Lower leg skin (tissue), 4 donors: ENCODE data around the gene PSME2. TPM values are rescaled to one million over a fixed set of nuclear protein-coding genes. Genes with fewer than 3 reads are reported as not detected.

Experiments
- DNase-seq, 2 donors: peaks; one replicate each; pipeline ENCODE4 v3.0.0-alpha.2; 2019; ENCODE audit warnings: low spot score in 2 of 2
- H3K4me3 ChIP-seq: fragments of 200-600 bp; sonication (generic); 2 replicates; pipeline ENCODE4 v1.5.1; 2017; ENCODE audit warnings: mild to moderate bottlenecking, low read depth; ENCODE audit not compliant: poor library complexity, severe bottlenecking
- CTCF ChIP-seq, 3 donors: fragments of 450-650 bp; IDR thresholded peaks; one replicate each; pipeline ENCODE4 v1.5.1; 2016; ENCODE audit warnings: antibody characterized with exemption in 3 of 3, mild to moderate bottlenecking in 3 of 3, moderate library complexity in 2 of 3
- POLR2A ChIP-seq, 2 donors: fragments of 450-650 bp; IDR thresholded peaks; one replicate each; pipeline ENCODE4 v1.6.1; 2016 to 2017; ENCODE audit warnings: antibody characterized with exemption in 2 of 2, mild to moderate bottlenecking in 1 of 2, moderate library complexity in 1 of 2
- WGBS, 2 donors: methylation state at CpG; one replicate each; pipeline ENCODE4 v1.1.5; 2018; 5-methylcytosine and 5-hydroxymethylcytosine counted together
- intact Hi-C: fragments of 100-400 bp; cut with DNase I; formaldehyde crosslinking; loops from one replicate; pipeline ENCODE4 v1.15.0; 2023; ENCODE audit warnings: low total_unique reads
- total RNA-seq, 4 donors: library from RNA; depleted of rRNA; stranded (reverse); fragments of >200 nt; gene quantifications; one replicate each; pipeline ENCODE4 v1.1.0, GENCODE V29; 2016

Gene PSME2
- total RNA-seq, 4 donors from 2014 or later = 23.2 to 50.2 (median 31.2) TPM

DNA sequence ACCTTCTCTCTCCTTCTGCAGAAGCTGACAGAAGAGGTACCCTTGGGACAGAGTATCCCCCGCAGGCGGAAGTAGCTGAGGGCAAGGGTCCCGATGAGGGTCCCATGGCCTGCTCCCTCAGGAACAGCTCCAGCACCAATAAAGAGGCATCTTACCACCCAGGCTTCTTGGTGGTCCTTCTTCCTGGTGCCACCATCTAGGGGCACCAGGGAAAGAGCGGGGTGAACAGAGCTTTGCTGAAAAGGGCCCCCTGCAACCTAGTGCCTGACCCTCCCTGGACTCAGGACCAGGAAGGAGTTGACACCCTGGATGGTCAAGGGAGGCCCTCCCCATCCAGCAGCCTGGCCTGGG, 14.1 kb upstream of the PSME2 start:
- no peak for DNase-seq
- TF ChIP-seq POLR2A (IDR thresholded peaks at IDR 0.05) (no peak), CTCF (IDR thresholded peaks at IDR 0.05) (no peak)
- intact Hi-C loops = no loop called here
- WGBS, 2 donors = 93 to 94% methylated on average over 4 of the region's 4 CpGs
- no peak overlapping the region for H3K4me3 ChIP-seq

GRCh38 chr14:24159777-24160498, 13.5 kb upstream of the PSME2 start:
- TF ChIP-seq POLR2A (IDR thresholded peaks at IDR 0.05) = no peak
- 82 to 83% methylated on average over 11 of the region's 11 CpGs for WGBS, 2 donors

GRCh38 chr14:24157331-24157730, 10.9 kb upstream of the PSME2 start:
- TF ChIP-seq POLR2A (IDR thresholded peaks at IDR 0.05) = no peak
- TF ChIP-seq CTCF (IDR thresholded peaks at IDR 0.05) = no peak
- no peak overlapping the region for H3K4me3 ChIP-seq
- intact Hi-C loops = no loop called here
- no peak for DNase-seq
- WGBS, 2 donors = 91 to 93% methylated on average over 12 of the region's 12 CpGs

More at GRCh38 chr14:24159777-24160498, 13.5 kb upstream of the PSME2 start:
- intact Hi-C loops = no loop called here
- no peak overlapping the region for H3K4me3 ChIP-seq
- DNase-seq = peak in 1 of 2 donors; percentile 81

DNA sequence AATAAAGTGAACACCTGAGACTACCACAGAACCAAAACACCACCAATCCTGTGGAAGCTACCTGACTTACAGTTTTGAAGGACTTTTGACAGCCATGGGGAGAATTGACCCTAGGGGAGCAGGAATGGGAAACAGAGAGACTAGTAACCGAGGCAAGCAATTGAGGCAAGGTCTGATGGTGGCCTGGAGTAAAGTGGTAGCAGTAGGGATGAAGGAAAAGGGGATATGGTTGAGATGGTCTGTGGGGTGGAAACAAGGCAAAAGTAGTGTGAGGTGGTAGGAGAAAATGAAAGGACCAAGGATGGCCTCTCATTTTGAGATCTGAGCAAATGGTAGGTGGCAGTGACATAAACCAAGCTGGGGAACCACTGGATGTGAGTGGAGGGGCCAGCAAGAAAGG, 10.4 kb upstream of the PSME2 start:
- no peak overlapping the region for H3K4me3 ChIP-seq
- no peak for TF ChIP-seq CTCF (IDR thresholded peaks at IDR 0.05)
- no peak for TF ChIP-seq POLR2A (IDR thresholded peaks at IDR 0.05)
- DNase-seq = no peak
- intact Hi-C loops = no loop called here
- WGBS, 2 donors = 79 to 83% methylated on average over 1 of the region's 1 CpG

GRCh38 chr14:24155100-24155499, 8.7 kb upstream of the PSME2 start:
- WGBS, 2 donors = 95 to 96% methylated on average over 10 of the region's 10 CpGs
- no peak for TF ChIP-seq CTCF (IDR thresholded peaks at IDR 0.05)
- TF ChIP-seq POLR2A (IDR thresholded peaks at IDR 0.05) = no peak
- H3K4me3 ChIP-seq = no peak overlapping the region
- no peak for DNase-seq
- intact Hi-C loops = no loop called here

DNA sequence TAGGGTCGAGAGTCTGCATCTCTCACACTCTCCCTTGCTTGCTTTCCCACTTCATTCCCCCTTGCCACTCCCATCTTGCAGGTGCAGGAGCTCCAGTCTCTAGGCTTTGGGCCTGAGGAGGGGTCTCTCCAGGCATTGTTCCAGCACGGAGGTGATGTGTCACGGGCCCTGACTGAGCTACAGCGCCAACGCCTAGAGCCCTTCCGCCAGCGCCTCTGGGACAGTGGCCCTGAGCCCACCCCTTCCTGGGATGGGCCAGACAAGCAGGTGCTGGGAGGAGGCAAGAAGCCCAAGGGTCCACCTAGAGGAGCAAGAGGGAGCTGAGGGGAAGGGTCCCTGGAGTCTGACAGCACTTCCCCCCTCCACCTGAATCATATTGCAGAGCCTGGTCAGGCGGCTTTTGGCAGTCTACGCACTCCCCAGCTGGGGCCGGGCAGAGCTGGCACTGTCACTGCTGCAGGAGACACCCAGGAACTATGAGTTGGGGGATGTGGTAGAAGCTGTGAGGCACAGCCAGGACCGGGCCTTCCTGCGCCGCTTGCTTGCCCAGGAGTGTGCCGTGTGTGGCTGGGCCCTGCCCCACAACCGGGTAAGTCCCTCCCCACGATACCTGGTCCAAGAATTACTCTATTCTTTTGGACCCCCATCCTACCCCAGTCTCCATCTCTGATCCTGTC, 5.1 kb upstream of the PSME2 start:
- 90 to 94% methylated on average over 13 to 16 of the region's 16 CpGs for WGBS, 2 donors
- TF ChIP-seq CTCF (IDR thresholded peaks at IDR 0.05) (peak in 1 of 3 donors; percentile 7), POLR2A (IDR thresholded peaks at IDR 0.05) (no peak)
- no peak for DNase-seq
- no peak overlapping the region for H3K4me3 ChIP-seq
- intact Hi-C loops = no loop called here
